Hematopoietic multipotent progenitor cell (in vitro differentiated cells): ENCODE data around the gene DCHS2. TPM values are rescaled to one million over a fixed set of nuclear protein-coding genes. Genes with fewer than 3 reads are reported as not detected.

Source experiments
- DNase-seq, 3 donors: peaks; one replicate each; pipeline ENCODE4 v3.0.0-alpha.2; 2011 to 2015; ENCODE audit warnings: low read depth in 2 of 3, low spot score in 2 of 3
- total RNA-seq: library from RNA; depleted of rRNA; stranded (reverse); fragments of >200 nt; gene quantifications from one replicate; pipeline ENCODE4 v1.2.3, GENCODE V29; 2012

The DCHS2 gene
- total RNA-seq, 1 donor = under 0.01 TPM

- no peak for DNase-seq
These were observed 1.4 kb downstream of the DCHS2 start for GRCh38 chr4:154490234-154490582.

- no peak for DNase-seq
These were observed 1.9 kb downstream of the DCHS2 start for GRCh38 chr4:154489558-154490233.

GRCh38 chr4:154487145-154487544 is 4.5 kb downstream of the DCHS2 start:
- no peak for DNase-seq

GRCh38 chr4:154485127-154485773 is 6.3 kb downstream of the DCHS2 start:
- peak in 1 of 3 donors; percentile 13 for DNase-seq

- no peak for DNase-seq
These were observed 13.1 kb downstream of the DCHS2 start for GRCh38 chr4:154478547-154478946.

GRCh38 chr4:154478128-154478527 is 13.5 kb downstream of the DCHS2 start:
- DNase-seq = no peak

- DNase-seq = no peak
These were observed 15.4 kb downstream of the DCHS2 start for GRCh38 chr4:154476232-154476631.

- no peak for DNase-seq
These were observed 15.8 kb downstream of the DCHS2 start for GRCh38 chr4:154475820-154476219.

- no peak for DNase-seq
These were observed 18.1 kb downstream of the DCHS2 start for GRCh38 chr4:154473497-154473896.

- no peak for DNase-seq
These were observed 18.7 kb downstream of the DCHS2 start for GRCh38 chr4:154472858-154473257.

GRCh38 chr4:154471526-154472331 is 19.9 kb downstream of the DCHS2 start:
- DNase-seq = peak in 1 of 3 donors; percentile 11

GRCh38 chr4:154471032-154471431 is 20.6 kb downstream of the DCHS2 start:
- no peak for DNase-seq

GRCh38 chr4:154467886-154468285 is 23.7 kb downstream of the DCHS2 start:
- DNase-seq = no peak

- no peak for DNase-seq
These were observed 25.3 kb downstream of the DCHS2 start for GRCh38 chr4:154466336-154466735.

- no peak for DNase-seq
These were observed 26.5 kb downstream of the DCHS2 start for GRCh38 chr4:154465085-154465484.

GRCh38 chr4:154464654-154465053 is 26.9 kb downstream of the DCHS2 start:
- no peak for DNase-seq

GRCh38 chr4:154462081-154462810 is 29.4 kb downstream of the DCHS2 start:
- no peak for DNase-seq

- no peak for DNase-seq
These were observed 34.1 kb downstream of the DCHS2 start for GRCh38 chr4:154457471-154457870.

- no peak for DNase-seq
These were observed 34.7 kb downstream of the DCHS2 start for GRCh38 chr4:154456889-154457288.

- no peak for DNase-seq
These were observed 35.4 kb downstream of the DCHS2 start for GRCh38 chr4:154456240-154456639.

GRCh38 chr4:154455111-154455510 is 36.5 kb downstream of the DCHS2 start:
- no peak for DNase-seq
